A549 (cell line): ENCODE results near the gene GNA15.

Source experiments
- GATA3 ChIP-seq: IDR thresholded peaks from 2 replicates; pipeline ENCODE4 v1.6.1; 2012; ENCODE audit warnings: borderline replicate concordance
- MYC ChIP-seq: IDR thresholded peaks from 2 replicates; pipeline ENCODE4 v1.6.1; 2012; ENCODE audit warnings: mild to moderate bottlenecking, inconsistent platforms, low read length, improper control_type of control experiment, borderline replicate concordance
- POLR2A ChIP-seq: IDR thresholded peaks from 2 replicates; pipeline ENCODE4 v1.6.1; 2012; ENCODE audit warnings: mild to moderate bottlenecking, low read length
- TF ChIP-seq, protein P1 (sequence below): fragments of >200 bp; sonication (Bioruptor Twin); formaldehyde crosslinking; IDR thresholded peaks from 3 replicates; pipeline ENCODE4 v1.5.1; 2016
- TF ChIP-seq, protein P2 (sequence below): fragments of 450-650 bp; IDR thresholded peaks from 2 replicates; pipeline ENCODE4 v1.6.1; 2014; ENCODE audit warnings: antibody characterized with exemption
- TF ChIP-seq, protein P3 (sequence below): fragments of 150-350 bp; IDR thresholded peaks from 2 replicates; pipeline ENCODE4 v1.6.1; 2014; ENCODE audit warnings: low read depth, mild to moderate bottlenecking, low read length

DNA sequence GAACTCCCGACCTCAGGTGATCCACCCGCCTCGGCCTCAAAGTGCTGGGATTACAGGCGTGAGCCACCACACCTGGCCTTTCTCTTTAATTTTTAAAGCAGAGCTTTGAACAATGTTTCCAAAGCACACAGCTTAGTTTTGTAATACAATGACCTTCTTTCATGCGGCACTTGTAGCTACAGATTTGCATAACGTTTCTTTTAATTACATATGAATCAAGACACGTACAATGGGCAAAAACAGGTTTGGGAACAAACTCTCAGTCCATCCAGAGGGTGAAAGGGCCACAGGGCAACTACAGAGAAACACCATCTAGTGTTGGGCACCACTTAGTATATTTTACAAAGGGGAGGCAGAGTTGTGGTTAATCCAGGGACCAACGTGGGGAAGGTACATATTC, 23.7 kb downstream of the GNA15 start:
- TF ChIP-seq, protein P1, sequence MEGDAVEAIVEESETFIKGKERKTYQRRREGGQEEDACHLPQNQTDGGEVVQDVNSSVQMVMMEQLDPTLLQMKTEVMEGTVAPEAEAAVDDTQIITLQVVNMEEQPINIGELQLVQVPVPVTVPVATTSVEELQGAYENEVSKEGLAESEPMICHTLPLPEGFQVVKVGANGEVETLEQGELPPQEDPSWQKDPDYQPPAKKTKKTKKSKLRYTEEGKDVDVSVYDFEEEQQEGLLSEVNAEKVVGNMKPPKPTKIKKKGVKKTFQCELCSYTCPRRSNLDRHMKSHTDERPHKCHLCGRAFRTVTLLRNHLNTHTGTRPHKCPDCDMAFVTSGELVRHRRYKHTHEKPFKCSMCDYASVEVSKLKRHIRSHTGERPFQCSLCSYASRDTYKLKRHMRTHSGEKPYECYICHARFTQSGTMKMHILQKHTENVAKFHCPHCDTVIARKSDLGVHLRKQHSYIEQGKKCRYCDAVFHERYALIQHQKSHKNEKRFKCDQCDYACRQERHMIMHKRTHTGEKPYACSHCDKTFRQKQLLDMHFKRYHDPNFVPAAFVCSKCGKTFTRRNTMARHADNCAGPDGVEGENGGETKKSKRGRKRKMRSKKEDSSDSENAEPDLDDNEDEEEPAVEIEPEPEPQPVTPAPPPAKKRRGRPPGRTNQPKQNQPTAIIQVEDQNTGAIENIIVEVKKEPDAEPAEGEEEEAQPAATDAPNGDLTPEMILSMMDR, result no peak
- TF ChIP-seq POLR2A (no peak), MYC (no peak), GATA3 (no peak)
- TF ChIP-seq, protein P2, sequence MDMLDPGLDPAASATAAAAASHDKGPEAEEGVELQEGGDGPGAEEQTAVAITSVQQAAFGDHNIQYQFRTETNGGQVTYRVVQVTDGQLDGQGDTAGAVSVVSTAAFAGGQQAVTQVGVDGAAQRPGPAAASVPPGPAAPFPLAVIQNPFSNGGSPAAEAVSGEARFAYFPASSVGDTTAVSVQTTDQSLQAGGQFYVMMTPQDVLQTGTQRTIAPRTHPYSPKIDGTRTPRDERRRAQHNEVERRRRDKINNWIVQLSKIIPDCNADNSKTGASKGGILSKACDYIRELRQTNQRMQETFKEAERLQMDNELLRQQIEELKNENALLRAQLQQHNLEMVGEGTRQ, result no peak
- TF ChIP-seq, protein P3, sequence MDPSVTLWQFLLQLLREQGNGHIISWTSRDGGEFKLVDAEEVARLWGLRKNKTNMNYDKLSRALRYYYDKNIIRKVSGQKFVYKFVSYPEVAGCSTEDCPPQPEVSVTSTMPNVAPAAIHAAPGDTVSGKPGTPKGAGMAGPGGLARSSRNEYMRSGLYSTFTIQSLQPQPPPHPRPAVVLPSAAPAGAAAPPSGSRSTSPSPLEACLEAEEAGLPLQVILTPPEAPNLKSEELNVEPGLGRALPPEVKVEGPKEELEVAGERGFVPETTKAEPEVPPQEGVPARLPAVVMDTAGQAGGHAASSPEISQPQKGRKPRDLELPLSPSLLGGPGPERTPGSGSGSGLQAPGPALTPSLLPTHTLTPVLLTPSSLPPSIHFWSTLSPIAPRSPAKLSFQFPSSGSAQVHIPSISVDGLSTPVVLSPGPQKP, result no peak
